Urinary bladder (tissue), 4 donors: ENCODE measurements around the gene GCN1. TPM values are rescaled to one million over a fixed set of nuclear protein-coding genes. Genes with fewer than 3 reads are reported as not detected.

Experiments used
- DNase-seq: peaks from one replicate; pipeline ENCODE4 v3.0.0-alpha.2; 2015; ENCODE audit errors: extremely low spot score
- H3K27ac ChIP-seq: one replicate; pipeline ENCODE4 v1.5.1; 2013; ENCODE audit warnings: low read depth, mild to moderate bottlenecking, moderate library complexity
- H3K36me3 ChIP-seq: one replicate; pipeline ENCODE4 v1.6.1; 2013; ENCODE audit warnings: mild to moderate bottlenecking, moderate library complexity; ENCODE audit not compliant: insufficient read depth
- H3K4me1 ChIP-seq: one replicate; pipeline ENCODE4 v1.6.1; 2013; ENCODE audit warnings: mild to moderate bottlenecking, moderate library complexity; ENCODE audit not compliant: insufficient read depth
- H3K4me3 ChIP-seq: one replicate; pipeline ENCODE4 v1.5.1; 2013; ENCODE audit warnings: low read depth, low read length
- WGBS: extraction: QIAGEN DNeasy Blood & Tissue Kit; methylation state at CpG from one replicate; pipeline ENCODE4 v1.1.7; 2013; 5-methylcytosine and 5-hydroxymethylcytosine counted together
- polyA plus RNA-seq: library from polyadenylated mRNA; stranded (reverse); fragments of 200-250 nt; gene quantifications from one replicate; pipeline ENCODE4 v1.2.3, GENCODE V29; 2013
- total RNA-seq: library from RNA; depleted of rRNA; stranded (reverse); fragments of >200 nt; gene quantifications from one replicate; pipeline ENCODE4 v1.2.3, GENCODE V29; 2014
- donor health status: healthy with polysubstance abuse.
- donor health status: healthy.

The GCN1 gene
- total and polyA plus RNA-seq, 2 donors, result 30.4 to 76.9 TPM

DNA sequence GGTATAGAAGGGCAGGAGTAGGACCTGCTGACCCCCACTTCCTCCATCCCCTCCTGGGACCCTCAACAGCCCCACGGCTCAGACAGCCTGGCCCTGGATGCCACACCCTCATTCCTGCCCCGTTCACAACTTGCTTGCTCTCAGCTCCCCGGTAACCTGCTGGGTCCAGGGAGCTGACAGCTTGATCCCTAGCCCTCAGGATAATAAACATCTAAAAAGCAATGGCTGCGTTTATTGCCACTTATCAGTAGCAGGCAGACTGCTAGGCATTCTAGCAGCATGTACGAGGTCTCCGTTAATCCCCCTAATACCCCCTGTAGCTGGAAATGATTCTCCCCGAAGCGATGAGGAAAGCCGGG lies 30.7 kb upstream of the GCN1 start:
- peak overlapping the region; percentile 65 for H3K27ac ChIP-seq
- H3K4me1 ChIP-seq, result peaks cover 6% of the 10 kb centered on the region
- no peak for DNase-seq
- no peaks in the 10 kb centered on the region for H3K36me3 ChIP-seq
- WGBS, result 21% methylated on average over 9 of the region's 9 CpGs
- H3K4me3 ChIP-seq, result no peak overlapping the region

DNA sequence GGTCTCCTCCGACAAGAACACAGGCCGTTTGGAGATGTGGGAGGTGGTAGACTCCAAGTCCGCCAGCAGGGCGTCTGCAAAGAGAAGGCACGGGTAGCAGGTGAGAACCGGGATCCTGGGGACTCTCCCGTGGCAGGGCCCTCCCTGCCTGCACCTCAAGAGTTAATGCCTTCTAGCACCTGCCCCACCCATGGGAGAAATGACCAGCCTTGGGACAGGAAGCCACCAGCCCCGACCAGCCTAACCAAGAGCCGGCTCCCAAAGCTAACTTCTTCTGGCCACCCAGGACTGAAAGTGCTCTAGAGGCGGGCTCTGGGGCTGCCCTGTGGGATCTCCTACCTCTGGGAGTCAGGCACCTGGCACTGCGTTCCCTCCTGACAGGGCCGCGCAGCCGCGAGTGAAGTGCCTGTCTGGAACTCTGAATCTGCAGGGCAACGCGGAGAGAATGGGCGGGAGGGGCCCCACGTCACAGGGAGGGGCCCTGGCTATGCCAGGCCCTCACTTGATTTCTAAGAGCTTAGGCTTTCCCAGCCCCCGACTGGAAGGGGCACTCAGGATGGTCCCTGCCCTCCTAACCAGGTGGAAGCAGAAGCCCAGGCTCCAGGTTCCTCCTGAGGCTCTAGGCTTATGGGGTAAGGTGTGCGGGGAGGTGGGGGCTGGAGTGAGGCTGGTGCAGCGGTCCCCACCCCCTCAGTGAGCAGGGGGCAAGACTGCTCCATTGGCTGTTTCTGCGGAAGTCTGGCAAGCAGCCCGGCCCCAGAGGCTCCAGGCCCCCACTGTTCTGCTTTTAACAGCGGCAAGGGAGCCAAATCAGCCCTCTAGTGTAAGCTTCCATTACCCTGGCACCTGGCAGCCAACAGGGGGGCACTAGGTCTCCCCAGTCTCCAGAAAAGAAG lies 30.0 kb upstream of the GCN1 start:
- no peak for DNase-seq
- WGBS, result 47% methylated on average over 25 of the region's 25 CpGs
- H3K27ac ChIP-seq, result peak overlapping the region; percentile 65
- H3K4me3 ChIP-seq, result no peak overlapping the region
- peaks cover 3% of the 10 kb centered on the region for H3K4me1 ChIP-seq
- H3K36me3 ChIP-seq, result no peaks in the 10 kb centered on the region

DNA sequence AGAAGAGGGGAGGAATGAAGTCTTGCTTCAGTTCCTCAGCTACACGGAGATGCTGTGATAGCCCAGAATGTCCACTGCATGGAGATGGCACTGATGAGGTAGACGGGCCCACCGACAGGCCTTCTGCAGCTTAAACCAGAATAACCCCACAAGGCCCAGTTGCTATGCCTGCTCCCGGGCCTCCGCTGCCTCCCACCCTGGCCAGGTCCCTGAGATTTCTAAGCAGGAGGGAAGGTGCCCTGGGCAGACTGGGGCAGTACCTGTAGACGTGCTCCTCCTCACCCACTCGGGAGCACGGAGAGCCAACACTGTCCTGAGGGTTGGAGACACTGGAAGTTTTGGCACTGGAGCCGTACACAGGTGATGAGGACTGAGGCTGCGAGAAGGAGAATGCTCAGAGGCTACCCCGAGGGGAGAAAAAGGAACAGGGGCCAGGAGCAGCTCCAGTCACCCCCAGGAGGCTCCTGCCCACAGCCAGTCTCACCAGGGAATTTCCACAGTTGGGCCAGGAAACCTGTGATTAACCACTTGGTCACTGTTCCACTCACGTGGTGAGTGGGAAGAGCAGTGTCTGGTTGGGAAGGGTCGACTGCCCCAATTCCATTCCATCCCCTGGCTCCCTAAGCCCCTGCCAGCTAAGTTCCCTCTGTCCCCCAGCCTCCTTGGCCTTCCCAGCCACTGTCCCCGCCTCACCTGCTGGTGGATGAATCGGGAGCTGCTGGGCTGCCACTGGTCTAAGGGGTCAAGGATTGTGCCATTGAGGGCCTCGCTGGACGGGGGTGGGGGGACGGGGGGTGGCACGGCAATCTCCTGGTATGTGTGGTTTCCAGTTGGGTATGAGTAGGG lies 29.2 kb upstream of the GCN1 start:
- H3K36me3 ChIP-seq, result no peaks in the 10 kb centered on the region
- no peak overlapping the region for H3K27ac ChIP-seq
- no peaks in the 10 kb centered on the region for H3K4me1 ChIP-seq
- no peak for DNase-seq
- WGBS, result 88% methylated on average over 19 of the region's 19 CpGs
- no peak overlapping the region for H3K4me3 ChIP-seq

DNA sequence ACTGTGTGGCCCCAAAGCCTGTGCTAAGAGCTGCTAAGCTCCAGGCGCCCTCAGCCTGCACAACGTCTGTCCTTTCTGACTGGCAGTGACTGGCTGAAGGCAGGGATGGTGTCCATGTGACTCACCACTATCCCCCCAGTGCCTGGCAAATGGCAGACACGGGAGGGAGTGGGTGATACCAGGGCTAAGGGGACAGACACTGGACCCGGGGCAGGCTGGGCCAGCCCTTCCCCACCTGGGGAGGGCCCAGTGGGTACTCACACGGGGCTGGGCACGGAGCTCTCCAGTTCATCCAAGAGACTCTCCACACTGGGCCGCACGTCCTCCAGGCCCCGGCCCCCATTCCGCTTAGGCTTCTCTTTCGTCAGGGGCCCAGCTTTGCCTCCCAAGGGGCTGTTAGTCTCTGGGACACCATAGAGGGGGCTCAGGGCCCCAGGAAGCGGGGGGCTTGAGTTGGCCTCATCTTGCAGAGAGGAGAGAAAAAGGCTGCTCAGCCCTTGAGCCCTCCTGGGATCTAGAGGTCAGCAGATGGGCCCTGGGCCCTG lies 27.8 kb upstream of the GCN1 start:
- H3K36me3 ChIP-seq, result no peaks in the 10 kb centered on the region

DNA sequence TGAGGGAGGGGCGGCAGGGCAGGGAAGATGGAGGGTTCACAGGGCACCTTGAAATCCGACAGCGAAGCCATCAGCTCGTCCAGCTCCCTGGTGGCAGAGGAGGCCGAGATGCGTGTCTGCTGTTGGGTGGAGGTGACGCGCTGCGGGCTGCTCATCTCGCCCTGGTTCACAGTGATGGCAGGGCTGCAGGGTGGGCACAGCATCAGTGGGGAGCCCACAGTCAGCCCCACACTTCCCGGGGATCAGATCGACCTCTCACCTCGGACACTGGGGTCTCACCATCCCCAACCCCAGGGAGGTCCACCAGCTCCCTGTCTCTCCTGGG lies 27.0 kb upstream of the GCN1 start:
- H3K4me3 ChIP-seq, result no peak overlapping the region
- H3K27ac ChIP-seq, result no peak overlapping the region
- H3K36me3 ChIP-seq, result no peaks in the 10 kb centered on the region
- 93% methylated on average over 13 of the region's 13 CpGs for WGBS
- H3K4me1 ChIP-seq, result no peaks in the 10 kb centered on the region
- no peak for DNase-seq

More for the DNA sequence above, 27.8 kb upstream of the GCN1 start:
- no peaks in the 10 kb centered on the region for H3K4me1 ChIP-seq
- no peak overlapping the region for H3K27ac ChIP-seq
- DNase-seq, result no peak
- no peak overlapping the region for H3K4me3 ChIP-seq
- 89% methylated on average over 12 of the region's 12 CpGs for WGBS

DNA sequence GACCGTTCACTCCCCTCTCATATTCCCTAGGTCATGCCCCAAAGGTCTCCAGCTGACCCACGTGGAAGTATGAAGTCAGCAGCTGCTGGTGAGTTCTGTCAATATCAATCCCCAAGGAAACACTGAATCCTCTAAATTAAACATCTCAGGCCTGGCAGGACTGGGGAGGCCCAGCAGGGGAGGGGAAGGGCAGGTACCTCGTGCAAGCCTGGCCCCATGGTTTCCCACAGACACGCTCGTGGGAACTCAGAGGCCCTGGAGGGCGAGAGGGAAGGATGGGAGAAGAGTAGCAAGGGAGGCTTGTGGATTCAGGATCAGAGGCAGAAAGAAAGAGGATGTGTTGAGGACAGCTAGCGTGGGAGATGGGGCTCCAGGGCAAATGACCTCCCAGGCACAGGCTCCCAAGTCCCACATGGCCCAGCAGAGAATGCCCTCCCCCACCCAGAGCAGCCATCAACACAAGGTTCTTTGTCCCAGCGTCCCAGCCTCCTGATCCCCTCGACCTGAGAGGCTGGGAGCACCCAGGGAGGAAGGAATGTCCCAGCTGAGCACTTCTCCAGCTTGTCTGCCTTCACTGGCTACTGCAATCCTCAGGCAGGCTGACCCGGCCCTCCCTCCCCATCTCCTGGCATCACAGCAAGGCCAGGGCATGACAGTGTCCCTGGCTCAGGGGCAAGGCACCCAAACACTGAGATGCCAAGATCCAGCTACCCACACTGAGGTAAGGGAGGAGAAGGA lies 26.5 kb upstream of the GCN1 start:
- Histone ChIP-seq H3K27ac (no peak overlapping the region), H3K36me3 (no peaks in the 10 kb centered on the region), H3K4me3 (no peak overlapping the region), H3K4me1 (no peaks in the 10 kb centered on the region)
- no peak for DNase-seq
- WGBS, result 73% methylated on average over 10 of the region's 10 CpGs

DNA sequence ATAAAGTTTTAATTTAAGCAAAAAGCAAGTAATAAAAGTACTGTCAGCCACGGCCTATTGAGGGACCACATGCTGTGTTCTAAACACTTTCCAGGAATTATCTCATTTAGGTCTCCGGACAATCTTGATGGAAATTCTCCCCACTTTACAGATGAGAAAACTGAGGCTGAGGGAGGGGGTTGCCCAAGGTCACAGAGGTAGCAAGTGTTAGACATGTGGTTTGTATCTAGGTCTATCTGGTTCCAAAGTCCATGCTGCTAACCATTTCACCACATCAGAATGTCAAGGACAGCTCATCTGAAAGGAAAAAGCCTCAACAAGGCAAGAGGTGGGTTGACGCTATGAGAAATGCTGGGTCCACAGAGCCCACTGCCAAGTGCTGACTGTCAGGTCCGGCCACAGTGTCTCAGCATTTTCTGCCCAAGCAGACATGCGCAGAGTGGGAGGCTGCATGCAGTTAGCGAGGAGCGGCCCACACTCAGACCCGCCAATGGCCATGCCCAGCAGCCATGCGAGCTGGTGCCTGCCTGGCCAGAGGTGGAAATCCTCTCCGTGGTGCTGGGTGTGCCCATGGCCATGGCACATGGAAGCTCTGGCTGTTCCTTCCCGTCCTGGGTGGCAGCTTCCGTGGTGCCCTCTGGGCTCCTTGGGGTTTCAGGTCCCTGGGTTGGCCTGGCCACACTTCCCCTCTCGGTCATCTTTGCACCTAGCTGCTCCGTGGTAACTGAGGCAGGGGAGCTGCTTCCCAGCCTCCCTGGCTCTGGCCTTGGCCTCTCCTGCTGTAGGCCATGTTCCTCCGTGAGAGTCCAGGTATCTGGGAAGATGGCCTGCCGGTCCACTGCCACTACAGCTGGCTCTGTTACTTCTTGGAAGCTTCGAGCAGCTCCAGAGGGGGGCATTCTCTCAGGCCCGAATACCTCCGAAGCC lies 24.4 kb upstream of the GCN1 start:
- 90% methylated on average over 19 of the region's 19 CpGs for WGBS
- Histone ChIP-seq H3K4me1 (no peaks in the 10 kb centered on the region), H3K36me3 (peaks cover 5% of the 10 kb centered on the region), H3K4me3 (no peak overlapping the region), H3K27ac (no peak overlapping the region)
- no peak for DNase-seq

DNA sequence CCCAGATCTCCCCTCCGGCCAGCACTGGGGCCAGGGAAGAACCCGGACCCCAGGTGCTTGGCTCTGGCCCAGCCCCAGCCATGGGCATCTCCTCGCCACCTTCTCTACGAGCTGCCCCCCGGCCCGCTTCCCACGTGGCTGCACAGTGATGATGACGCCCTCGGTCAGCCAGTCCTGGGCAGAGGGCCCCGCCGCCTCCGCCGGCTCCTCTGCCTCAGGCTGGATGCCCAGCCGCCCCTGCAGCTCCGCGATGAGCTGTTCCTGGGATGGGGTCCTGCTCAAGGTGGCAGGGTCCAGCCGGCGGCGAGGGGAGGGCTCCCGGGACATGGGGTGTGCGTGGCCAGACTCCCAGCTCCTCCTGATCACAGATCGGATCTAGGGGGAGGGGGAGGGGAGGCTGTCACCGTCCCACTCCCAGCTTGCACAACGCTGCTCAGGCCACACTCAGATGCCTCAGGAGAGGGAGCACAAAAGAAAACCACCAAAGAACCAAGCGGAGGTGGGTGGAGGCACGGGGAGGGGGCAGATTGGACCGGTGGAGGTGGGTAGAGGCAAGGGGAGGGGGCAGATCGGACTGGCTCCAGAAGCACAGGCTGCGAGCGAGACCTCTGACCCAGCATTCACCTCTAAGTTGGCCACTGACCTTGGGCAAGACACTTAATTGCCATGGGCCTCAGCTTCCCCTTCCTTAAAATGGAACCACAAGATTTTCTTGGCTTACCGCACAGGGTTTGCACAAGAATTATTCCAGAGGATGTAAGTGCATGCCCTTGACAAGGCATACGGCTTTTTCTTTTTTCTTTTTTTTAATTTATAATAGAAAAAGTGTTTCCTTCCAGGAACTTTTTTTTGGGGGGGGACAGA lies 22.5 kb upstream of the GCN1 start:
- no peak for DNase-seq
- Histone ChIP-seq H3K36me3 (peaks cover 5% of the 10 kb centered on the region), H3K4me1 (no peaks in the 10 kb centered on the region), H3K27ac (no peak overlapping the region), H3K4me3 (no peak overlapping the region)
- 83% methylated on average over 32 of the region's 32 CpGs for WGBS

DNA sequence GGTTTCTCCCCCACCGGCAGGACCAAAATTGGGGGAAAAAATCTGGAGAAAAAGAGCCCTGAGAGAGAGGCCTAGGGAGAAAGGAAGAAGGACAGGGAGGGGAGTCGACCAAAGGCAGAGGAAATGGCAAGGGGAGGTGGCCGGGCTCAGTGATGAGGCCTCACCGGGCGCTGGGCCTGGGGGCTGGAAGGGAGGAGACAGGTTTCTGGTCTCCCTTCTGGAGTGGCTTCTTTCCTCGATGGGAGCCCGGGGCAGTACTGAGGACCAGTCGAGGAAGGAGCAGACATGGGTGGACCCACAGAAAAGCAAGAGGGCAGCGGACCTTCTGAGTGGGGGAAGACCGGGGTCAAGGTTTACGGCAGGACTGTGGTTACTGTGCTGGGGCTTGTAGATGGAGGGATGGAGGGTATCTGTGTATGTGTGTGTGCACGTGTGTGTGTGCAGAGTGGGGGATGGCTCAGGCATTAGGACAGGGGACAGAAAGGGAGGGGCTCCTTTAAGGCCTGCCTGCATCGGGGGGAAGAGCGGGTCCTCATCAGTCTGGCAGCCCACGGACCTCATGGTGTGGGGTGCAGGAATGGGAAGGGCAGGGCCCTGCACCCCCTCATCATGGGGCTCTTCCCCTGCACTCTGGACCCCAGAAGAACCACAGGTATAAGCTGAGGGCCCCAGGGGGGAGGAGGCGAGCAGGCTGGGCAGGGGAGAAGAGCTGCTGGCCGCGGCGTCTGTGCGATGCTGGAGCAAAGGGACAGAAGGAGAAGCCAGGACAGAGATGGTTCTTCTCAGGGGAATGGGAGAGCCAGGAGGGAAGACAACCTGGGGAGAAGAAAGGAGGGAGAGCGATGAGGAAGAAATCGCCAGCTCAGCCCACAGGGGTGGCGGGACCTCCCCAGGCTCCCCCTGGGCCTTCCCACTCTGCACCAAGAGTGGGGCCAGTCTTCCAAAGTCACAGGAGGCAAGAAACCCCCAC lies 21.5 kb upstream of the GCN1 start:
- no peak for DNase-seq
- 77% methylated on average over 23 of the region's 23 CpGs for WGBS
- Histone ChIP-seq H3K27ac (no peak overlapping the region), H3K4me3 (no peak overlapping the region), H3K4me1 (no peaks in the 10 kb centered on the region), H3K36me3 (peaks cover 9% of the 10 kb centered on the region)

DNA sequence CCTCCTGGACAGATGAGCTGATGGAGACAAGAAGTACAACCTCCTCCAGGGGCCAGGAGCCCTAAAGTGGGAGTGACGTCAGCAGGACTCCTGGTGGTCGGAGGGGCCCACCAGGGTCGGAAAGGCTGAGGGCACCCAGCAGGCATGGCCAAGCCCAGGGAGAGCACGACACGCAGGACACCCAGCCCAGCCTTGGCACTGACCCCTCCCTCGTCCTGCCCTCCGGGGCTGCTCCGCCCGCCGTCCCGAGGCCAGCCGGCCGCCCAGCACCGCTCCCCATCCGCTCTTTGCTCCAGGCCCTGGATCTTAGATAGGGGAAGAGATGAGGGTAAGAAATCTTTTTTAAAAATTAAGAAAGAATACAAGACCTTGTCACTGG lies 20.8 kb upstream of the GCN1 start:
- DNase-seq, result no peak
- Histone ChIP-seq H3K36me3 (peaks cover 10% of the 10 kb centered on the region), H3K27ac (no peak overlapping the region), H3K4me1 (no peaks in the 10 kb centered on the region), H3K4me3 (no peak overlapping the region)
- WGBS, result 79% methylated on average over 15 of the region's 15 CpGs

DNA sequence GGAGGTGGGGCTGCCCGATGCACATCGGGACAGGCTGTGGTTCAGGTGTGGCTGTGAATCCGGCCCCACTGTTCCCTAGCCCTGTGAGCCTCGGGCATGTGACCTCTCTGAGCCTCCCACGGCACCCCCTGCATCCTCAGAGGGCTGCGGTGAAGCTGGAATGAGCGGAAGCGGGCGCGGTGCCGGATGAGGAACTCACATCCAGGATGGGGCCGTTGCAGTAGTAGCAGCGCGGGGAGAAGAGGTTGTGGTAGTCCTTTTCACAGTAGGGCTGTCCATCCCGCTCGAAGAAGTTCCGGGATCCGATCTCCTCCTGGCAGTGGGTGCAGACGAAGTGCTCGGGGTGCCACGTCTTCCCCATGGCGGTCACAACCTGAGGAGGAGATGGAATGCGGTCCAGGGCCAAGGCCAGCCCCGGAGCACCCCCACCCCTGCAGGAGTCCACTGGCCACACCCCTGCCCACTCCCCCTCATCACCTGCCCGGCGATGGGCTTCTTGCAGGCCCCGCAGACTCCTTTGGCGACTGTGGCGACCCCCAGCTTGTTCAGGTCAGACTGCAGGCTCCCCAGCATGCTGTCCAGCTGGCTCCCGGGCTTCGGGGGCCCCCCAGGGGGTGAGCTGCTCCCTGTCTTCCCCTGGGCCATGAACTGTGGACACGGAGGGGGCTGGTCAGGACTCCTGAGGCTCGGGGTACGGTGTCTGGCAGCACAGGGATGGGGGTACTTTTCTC lies 20.3 kb upstream of the GCN1 start:
- DNase-seq, result no peak
- Histone ChIP-seq H3K36me3 (peaks cover 10% of the 10 kb centered on the region), H3K27ac (no peak overlapping the region), H3K4me1 (no peaks in the 10 kb centered on the region), H3K4me3 (no peak overlapping the region)
- whole genome bisulfite sequencing, result 89% methylated on average over 34 of the region's 34 CpGs
